ENCODE results near the gene PLAGL2.

DNA sequence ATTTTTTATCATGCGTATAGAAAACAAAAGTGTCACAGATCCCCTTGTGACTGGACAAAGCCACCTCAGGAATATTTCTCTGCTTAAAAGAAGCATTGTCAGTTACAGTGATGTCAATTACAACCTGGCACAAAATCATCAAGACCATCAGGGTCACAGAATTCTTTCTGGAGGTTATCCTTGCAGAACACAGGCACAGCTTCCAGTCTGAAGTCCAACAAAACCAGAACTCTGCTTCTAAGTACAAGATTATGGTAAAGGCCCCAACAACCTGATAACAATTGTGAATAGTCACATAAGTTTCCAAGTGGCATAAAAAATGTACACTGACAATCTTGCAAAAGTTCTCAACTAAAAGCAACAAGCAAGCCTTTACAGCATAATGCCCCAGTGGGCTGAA lies 21.0 kb downstream of the PLAGL2 start:
- TF ChIP-seq, protein P1, sequence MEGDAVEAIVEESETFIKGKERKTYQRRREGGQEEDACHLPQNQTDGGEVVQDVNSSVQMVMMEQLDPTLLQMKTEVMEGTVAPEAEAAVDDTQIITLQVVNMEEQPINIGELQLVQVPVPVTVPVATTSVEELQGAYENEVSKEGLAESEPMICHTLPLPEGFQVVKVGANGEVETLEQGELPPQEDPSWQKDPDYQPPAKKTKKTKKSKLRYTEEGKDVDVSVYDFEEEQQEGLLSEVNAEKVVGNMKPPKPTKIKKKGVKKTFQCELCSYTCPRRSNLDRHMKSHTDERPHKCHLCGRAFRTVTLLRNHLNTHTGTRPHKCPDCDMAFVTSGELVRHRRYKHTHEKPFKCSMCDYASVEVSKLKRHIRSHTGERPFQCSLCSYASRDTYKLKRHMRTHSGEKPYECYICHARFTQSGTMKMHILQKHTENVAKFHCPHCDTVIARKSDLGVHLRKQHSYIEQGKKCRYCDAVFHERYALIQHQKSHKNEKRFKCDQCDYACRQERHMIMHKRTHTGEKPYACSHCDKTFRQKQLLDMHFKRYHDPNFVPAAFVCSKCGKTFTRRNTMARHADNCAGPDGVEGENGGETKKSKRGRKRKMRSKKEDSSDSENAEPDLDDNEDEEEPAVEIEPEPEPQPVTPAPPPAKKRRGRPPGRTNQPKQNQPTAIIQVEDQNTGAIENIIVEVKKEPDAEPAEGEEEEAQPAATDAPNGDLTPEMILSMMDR (IDR thresholded peaks at IDR 0.05; ENCODE audit: low read depth, low read length): no peak
- TF ChIP-seq EZH2phosphoT487 (IDR thresholded peaks at IDR 0.05; ENCODE audit: low read depth): no peak
